H54 (cell line): ENCODE measurements around the gene CGB7.
A peak's percentile ranks its signal among the peaks of the same experiment; 100 is the strongest.
"Not testable (repeated sequence)": the region's sequence is repeated elsewhere in the genome, so short reads cannot be mapped to it uniquely, and the experiment has no call there.

ENCODE experiments used
- DNase-seq: peaks from one replicate; pipeline ENCODE4 v3.0.0; 2011; ENCODE audit warnings: low spot score, mixed read lengths; ENCODE audit not compliant: insufficient read length
- FAIRE-seq: peaks from 3 replicates; lab custom pipeline; 2011; peaks lifted over from hg19 to GRCh38; lab: Jason Lieb, UNC
- POLR2A ChIP-seq: IDR thresholded peaks from 2 replicates; pipeline ENCODE4 v1.6.1; 2011; ENCODE audit warnings: low read depth, mild to moderate bottlenecking, low read length

Gene CGB7

GRCh38 chr19:49064768-49065611 is 7.4 kb upstream of the CGB7 start, which contains the start of gene NTF4:
NTF4 (minus strand) TSS chr19:49064818; CDS start chr19:49061997, 2,821 bp downstream.
- TF ChIP-seq POLR2A = no peak
- FAIRE-seq (no peak), DNase-seq (no peak)

- FAIRE-seq = no peak
- no peak for DNase-seq
- TF ChIP-seq POLR2A = no peak
Measured at GRCh38 chr19:49064029-49064629, 6.6 kb upstream of the CGB7 start.

DNA sequence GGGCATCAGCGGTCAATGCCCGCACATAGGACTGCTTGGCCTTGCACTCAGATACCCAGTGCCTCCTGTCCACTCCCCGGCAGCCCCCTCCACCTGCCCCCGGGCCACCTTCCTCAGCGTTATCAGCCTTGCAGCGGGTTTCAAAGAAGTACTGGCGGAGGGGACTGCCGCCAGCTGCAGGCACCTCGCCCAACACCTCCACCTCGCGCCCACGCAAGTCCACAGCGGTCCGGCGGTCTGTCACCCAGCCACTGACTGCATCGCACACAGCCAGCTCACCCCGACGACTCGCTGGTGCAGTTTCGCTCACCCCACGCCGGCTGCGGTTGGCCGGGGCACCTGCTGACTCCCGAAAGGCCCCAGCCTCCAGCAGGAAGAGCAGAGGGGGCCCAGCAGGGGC is 3.9 kb upstream of the CGB7 start:
- TF ChIP-seq POLR2A = no peak
- FAIRE-seq (no peak), DNase-seq (no peak)

DNA sequence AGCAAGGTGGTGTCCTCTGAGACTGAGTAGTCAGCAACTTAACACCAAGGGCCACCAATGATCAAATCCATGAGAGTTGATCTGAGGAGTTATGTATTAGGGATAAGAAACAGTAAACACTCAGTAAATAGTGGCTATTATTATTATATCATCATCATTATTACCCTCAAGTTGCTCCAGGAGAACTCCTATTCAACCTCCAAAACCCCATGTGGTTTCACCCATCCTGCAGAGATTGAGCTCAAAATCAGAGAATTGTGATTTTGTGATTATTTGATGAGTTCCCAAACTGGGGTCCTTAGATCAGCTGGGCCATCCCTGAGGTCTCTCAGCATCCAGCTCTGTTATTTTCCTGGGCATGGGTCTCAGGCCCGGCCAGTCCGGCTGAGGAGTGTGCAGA is 3.5 kb upstream of the CGB7 start:
- no peak for TF ChIP-seq POLR2A
- DNase-seq (no peak), FAIRE-seq (no peak)

GRCh38 chr19:49059053-49059452 is 1.5 kb upstream of the CGB7 start:
- no peak for TF ChIP-seq POLR2A
- DNase-seq (no peak), FAIRE-seq (no peak)

DNA sequence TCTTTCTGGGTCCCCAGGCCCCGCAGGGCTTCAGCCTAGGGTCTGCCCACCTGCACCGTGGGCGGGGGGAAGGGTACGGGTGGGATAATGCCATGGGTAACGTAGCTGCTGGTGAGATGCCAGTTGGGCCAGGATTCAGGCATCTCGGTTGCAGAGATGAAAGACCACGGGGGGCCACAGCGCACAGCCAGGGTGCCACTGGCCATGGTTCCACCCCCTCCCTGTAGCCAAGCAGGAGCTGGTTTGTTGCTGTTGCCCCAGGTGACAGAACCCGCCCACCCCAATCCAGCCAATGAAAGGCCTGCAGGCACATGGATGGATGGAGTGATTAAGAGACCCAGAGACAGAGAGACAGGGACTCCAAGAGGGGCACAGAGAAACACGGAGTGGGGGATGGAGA is 1.0 kb upstream of the CGB7 start:
- FAIRE-seq (no peak), DNase-seq (no peak)
- TF ChIP-seq POLR2A = no peak

DNA sequence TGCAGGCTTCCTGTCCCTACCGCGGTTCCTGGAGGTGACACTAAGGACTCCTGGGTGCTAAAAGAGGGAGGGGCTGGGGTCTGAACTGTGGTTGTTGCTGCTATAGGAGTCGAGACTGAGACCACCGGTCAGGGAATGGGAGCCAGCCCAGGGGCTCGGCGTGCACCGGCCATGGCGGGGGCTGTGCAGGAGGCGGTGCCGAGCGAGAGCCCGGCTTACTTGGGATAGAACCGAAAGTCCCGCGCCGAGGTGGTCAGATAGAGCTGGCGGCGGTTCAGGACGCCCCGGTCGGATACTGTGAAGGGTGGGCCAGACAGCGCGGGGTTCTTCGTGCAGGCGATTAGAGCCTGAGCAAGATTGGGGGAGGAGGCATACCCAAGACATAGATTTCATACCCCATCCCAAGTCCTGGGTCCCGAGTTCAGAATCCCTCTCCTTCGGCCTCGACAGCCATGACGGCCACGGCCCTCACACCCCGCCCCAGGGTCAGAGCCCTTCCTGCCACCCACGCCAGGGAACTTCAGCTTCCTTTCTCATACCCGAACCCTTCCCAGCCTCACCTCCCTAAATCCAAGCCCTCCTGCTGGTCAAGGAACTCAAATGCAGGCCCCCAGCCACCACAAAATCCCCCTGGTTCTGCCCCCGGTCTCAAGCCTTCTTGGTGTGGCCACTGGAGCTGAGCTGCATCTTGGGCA is 500 bp downstream of the CGB7 start:
- not testable (repeated sequence) for FAIRE-seq, DNase-seq

GRCh38 chr19:49056101-49056901 is 1.2 kb downstream of the CGB7 start:
- FAIRE-seq (no peak), DNase-seq (no peak)
- TF ChIP-seq POLR2A = peak; percentile 61

DNA sequence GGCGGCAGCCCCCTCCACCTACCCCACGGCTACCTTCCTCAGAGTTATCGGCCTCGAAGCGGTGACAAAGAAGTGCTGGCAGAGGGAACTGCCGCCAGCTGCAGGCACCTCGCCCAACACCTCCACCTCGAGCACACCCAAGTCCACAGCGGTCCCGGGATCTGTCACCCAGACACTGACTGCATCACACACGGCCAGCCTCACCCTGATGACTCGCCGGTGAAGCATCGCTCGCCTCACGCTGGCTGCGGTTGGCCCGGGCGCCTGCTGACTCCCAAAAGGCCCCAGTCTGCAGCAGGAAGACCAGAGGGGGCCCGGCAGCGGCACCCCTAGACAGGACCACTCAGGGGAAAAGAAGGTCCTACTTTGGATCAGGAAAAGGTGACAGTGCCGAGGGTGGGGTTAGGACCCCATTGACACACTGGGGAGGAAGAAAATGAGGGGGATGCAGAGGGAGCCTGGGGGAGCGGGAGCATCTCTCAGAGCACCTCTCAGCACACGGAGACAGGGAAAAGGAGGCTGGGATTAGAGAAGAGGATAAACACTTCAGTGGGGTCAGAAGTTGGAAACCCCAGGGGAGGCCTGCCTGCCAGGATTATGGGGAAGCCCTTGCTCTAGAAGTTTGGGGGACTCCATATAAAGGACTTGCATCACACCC is 7.0 kb downstream of the CGB7 start:
- peak; percentile 62 for FAIRE-seq

DNA sequence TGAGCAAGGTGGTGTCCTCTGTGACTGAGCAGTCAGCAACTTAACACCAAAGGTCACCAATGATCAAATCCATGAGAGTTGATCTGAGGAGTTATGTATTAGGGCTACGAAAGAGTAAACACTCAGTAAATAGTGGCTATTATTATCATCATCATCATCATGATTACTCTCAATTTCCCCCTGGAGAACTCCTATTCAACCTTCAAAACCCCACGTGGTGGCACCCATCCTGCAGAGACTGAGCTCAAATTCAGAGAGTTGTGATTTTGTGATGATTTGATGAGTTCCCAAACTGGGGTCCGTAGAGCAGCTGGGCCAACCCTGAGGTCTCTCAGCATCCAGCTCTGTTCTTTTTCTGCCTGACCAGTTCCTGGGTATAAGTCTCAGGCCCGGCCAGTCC is 7.7 kb downstream of the CGB7 start:
- FAIRE-seq, DNase-seq: not testable (repeated sequence)

More for the DNA sequence above, 7.0 kb downstream of the CGB7 start:
- DNase-seq = not testable (repeated sequence)

DNA sequence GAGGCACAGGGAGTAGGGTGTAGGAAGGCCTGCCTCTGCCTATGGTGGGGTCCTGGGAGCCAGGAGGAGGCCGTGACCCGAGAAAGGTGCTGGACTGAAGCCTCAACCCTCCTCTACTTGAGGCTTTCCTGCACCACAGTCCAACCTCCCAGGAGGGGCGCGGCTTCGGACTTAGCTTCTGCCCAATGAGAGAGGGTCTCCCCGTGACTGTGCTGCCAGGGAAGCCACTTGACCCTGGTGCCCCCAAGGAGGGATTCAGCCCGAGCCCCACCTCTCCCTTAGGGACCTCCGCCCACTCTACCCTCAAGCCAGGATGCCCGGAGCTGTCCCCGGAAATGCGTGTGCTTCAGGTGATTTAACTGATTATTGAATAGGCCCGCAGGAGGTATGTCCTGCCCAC is 8.5 kb downstream of the CGB7 start, which contains the start of gene CGB8:
CGB8 (minus strand) TSS at position 101 of the 400 bp plus-strand sequence. CDS start 372 bp downstream, outside the sequence.
- DNase-seq, FAIRE-seq: not testable (repeated sequence)

GRCh38 chr19:49043548-49043947 is 14.0 kb downstream of the CGB7 start, which contains the start of gene CGB5:
CGB5 (plus strand) TSS chr19:49043848; CDS start chr19:49044210, 362 bp downstream.
- not testable (repeated sequence) for FAIRE-seq, DNase-seq

- not testable (repeated sequence) for FAIRE-seq, DNase-seq
Measured at GRCh38 chr19:49042666-49043065, 14.9 kb downstream of the CGB7 start.
